Endothelial cell of hepatic sinusoid (primary cell): Measurements from ENCODE around the gene DNAAF6.

Source experiments
- in situ Hi-C: cut with HindIII; loops from 2 replicates; pipeline ENCODE4 v1.10.0; 2017; ENCODE audit warnings: low sequenced_read_pairs

Gene DNAAF6

DNA sequence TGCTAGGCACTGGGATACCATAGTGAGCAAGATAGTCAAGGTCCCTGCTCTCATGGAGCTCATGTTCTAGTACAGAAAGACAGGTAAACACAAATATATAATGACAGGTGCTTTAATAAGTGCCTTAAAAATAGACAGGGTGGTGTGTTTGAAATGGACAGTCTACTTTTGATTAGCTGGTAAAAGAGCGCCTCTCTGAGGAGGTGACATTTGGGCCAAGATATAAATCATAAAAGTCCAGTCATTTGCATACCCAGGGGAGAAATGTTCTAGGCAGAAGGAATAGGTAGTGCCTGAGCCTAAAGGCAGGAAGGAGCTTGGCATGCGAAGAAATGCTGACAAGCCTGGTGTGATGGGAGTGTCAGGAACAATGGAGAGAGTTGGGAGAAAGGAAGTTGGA lies 83.6 kb downstream of the DNAAF6 start:
- in situ Hi-C loops, result no loop called here

DNA sequence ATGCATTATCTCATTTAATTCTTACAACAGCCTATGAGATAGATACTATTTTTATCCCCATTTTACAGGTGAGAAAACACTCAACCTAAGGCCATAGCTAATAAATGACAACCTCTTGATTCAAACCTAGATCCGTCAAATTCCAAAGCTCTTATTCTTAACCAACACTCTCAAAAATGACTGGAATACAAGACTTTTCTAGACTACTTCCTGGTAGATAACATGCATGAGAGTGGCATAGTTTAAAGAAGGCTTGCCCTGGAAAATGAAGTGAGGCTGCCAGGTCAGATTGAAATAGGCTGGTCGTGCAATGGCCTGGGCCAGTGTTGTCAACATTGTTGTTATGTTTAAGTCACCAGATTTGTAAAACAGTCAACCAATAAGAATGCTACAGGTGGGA lies 86.6 kb downstream of the DNAAF6 start:
- in situ Hi-C loops, result no loop called here
